OCI-LY3 (cell line): ENCODE data around the gene CHD2.

Experiments used
- CTCF ChIP-seq: fragments of 200-600, 300-600 bp; sonication (generic); IDR thresholded peaks from 2 replicates; pipeline ENCODE4 v1.5.1; 2014; ENCODE audit warnings: antibody characterized with exemption, low read length, low read depth
- EZH2phosphoT487 ChIP-seq: fragments of 200-600 bp; shearing (Covaris generic); IDR thresholded peaks from 2 replicates; pipeline ENCODE4 v1.6.1; 2018; ENCODE audit warnings: antibody characterized with exemption, mixed run types, low read depth

GRCh38 chr15:92904722-92905571 lies 4.8 kb downstream of the CHD2 start:
- no peak for TF ChIP-seq CTCF
- TF ChIP-seq EZH2phosphoT487: no peak
